Stomach smooth muscle (tissue), 2 donors: ENCODE results near the gene SMARCE1.

Experiments
- H3K27ac ChIP-seq: one replicate; pipeline ENCODE4 v1.7.0; 2013; ENCODE audit warnings: mild to moderate bottlenecking, low read length, inconsistent platforms
- H3K27me3 ChIP-seq, 2 donors: one replicate each; pipeline ENCODE4 v1.7.0; 2013; ENCODE audit warnings: low read length in 2 of 2; ENCODE audit not compliant: insufficient read depth in 2 of 2, control insufficient read depth in 1 of 2
- H3K36me3 ChIP-seq, 2 donors: one replicate each; pipeline ENCODE4 v1.7.0; 2013; ENCODE audit warnings: low read length in 2 of 2; ENCODE audit not compliant: control insufficient read depth in 2 of 2, insufficient read depth in 2 of 2
- H3K4me1 ChIP-seq: one replicate; pipeline ENCODE4 v1.7.0; 2013; ENCODE audit warnings: low read length; ENCODE audit not compliant: control insufficient read depth, insufficient read depth
- H3K4me3 ChIP-seq, 2 donors: one replicate each; pipeline ENCODE4 v1.7.0; 2013; ENCODE audit warnings: low read length in 2 of 2
- H3K9ac ChIP-seq, 2 donors: one replicate each; pipeline ENCODE4 v1.7.0; 2013; ENCODE audit warnings: low read length in 2 of 2, mild to moderate bottlenecking in 1 of 2
- H3K9me3 ChIP-seq, 2 donors: one replicate each; pipeline ENCODE4 v1.7.0; 2013; ENCODE audit warnings: low read length in 2 of 2; ENCODE audit not compliant: control insufficient read depth in 2 of 2
- donor health status: healthy.
- donor health status: Pancreatic carcinoma.

Gene SMARCE1

DNA sequence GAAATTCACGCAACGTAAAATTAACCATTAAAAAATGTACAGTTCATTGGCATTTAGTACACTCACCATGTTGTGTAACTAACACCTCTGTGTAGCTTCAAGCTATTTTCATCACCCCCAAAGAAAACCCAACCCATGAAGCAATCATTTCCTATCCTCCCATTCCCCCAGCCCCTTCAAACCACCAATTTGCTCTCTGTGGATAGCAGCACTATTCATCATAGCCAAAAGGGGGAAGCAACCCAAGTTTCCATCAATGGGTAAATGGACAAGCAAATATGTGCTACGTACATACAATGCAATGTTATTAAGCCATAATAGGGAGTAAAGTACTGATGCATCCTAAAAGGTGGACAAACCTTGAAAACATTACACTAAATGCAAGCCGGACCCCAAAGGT lies 28.3 kb upstream of the SMARCE1 start:
- no peaks in the 10 kb centered on the region for H3K36me3 ChIP-seq
- H3K27me3 ChIP-seq, result peaks cover 0 to 6% of the 10 kb centered on the region in 2 donors
- no peaks in the 10 kb centered on the region for H3K4me1 ChIP-seq
- H3K27ac ChIP-seq, result no peak overlapping the region
- H3K9me3 ChIP-seq, result no peaks in the 10 kb centered on the region
- no peak overlapping the region for H3K4me3 ChIP-seq
- H3K9ac ChIP-seq, result no peak overlapping the region

DNA sequence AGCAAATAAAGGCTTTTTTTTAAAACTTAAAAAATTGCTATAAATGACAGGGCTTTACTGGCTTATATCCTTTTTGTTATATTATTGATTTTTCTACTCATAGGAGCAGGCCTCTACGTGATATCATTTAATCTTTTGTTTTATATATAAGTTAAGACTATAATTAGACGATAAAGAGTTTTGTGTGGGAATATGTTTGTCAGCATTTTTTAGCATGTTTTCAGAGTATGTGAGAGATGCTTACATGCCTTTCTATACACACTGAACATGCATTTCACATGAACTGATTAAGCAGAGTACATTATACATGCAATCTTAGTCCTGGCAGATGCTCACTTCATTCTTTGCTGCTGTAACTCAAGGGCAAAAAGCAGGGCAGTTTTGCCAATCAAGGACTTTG lies 25.0 kb upstream of the SMARCE1 start:
- Histone ChIP-seq H3K4me3 (no peak overlapping the region), H3K9me3 (no peaks in the 10 kb centered on the region), H3K27me3 (peaks cover 0 to 4% of the 10 kb centered on the region in 2 donors), H3K9ac (no peak overlapping the region), H3K4me1 (no peaks in the 10 kb centered on the region), H3K36me3 (no peaks in the 10 kb centered on the region), H3K27ac (no peak overlapping the region)

DNA sequence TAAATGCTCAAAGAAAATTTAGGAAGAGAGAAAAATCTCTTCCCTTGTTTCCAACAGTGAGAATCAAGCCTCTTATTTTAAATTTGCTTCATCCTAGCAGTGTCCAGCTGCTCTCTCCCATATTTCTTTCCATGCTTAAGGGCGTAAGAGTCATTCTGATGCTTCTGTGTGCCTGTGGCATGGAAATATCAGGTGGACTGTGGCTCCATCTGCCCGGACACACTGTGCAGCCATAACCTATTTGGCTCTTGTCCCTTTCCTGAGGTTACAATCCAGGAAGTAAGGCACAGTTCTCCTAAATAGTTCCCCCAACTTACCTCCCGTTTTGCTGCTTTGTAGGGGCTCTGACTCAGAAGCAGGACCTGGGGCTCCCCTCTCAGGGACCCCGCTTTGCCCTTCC lies 23.7 kb upstream of the SMARCE1 start:
- Histone ChIP-seq H3K27ac (no peak overlapping the region), H3K9ac (no peak overlapping the region), H3K27me3 (peaks cover 0 to 3% of the 10 kb centered on the region in 2 donors), H3K9me3 (no peaks in the 10 kb centered on the region), H3K4me1 (no peaks in the 10 kb centered on the region), H3K36me3 (no peaks in the 10 kb centered on the region), H3K4me3 (no peak overlapping the region)

DNA sequence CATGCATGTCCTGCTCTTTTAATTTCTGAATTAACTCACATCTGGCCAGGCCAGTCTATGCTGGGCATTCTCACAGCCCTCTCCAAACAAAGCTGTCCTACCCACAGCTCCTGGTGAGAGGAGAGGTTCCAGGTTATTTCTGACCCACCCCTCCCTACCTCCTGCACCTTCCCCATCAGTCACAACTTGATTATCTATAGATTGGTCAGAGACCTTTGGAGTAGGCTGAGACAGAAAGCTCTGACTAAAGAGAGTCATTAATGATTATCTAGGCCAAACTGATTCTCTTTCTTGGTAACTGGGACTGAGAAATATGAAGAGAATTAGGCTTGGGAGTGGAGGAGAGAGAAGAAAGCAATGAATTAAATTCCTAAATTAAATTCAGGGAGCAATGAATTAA lies 18.7 kb upstream of the SMARCE1 start:
- peaks cover 8 to 14% of the 10 kb centered on the region in 2 donors for H3K27me3 ChIP-seq
- no peaks in the 10 kb centered on the region for H3K36me3 ChIP-seq
- H3K9ac ChIP-seq, result no peak overlapping the region
- H3K4me1 ChIP-seq, result no peaks in the 10 kb centered on the region
- no peak overlapping the region for H3K4me3 ChIP-seq
- no peak overlapping the region for H3K27ac ChIP-seq
- no peaks in the 10 kb centered on the region for H3K9me3 ChIP-seq

DNA sequence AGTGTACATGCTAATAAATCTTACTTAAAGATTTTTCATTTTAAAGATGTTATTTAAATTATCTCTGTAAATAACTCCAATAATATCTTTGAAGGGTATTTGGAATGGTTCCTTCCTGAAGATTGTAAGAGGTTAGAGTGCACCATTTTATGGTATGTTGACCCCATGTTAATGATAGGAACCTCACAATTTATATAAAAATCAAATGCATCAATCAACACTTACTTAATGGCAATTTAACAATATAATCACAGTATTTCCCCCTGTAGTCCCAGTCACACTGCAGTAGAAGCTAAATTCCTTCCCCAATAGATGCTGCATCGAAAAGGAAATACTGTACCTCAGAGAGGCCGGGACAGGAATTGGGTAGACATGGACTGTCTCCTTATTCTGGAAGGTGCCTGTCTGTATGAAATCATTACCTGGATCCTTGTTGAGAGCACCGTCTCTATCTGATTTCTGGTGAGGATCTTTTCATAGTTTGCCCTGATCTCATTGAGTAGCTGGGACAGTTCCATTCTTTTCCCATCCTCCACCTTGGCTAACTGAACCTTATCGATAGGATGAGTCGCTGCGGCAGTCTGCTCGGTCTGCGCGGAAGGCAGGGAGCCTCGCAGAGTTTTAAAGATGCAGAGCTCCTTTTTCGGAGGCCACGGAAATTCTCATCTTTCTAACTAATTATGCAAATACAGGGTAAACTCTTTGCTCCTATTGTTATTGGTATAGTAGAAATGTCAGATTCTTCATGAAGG lies 17.1 kb upstream of the SMARCE1 start, which contains the start of gene KRT222:
TSS of gene KRT222 (minus strand) at position 596 of the 752 bp plus-strand sequence. CDS start at position 518, 78 bp downstream.
- Histone ChIP-seq H3K36me3 (no peaks in the 10 kb centered on the region), H3K27me3 (peaks cover 8 to 14% of the 10 kb centered on the region in 2 donors), H3K27ac (no peak within 1 kb of the TSS), H3K4me3 (peak within 1 kb of the TSS in 1 of 2 donors; percentile 50), H3K4me1 (no peaks in the 10 kb centered on the region), H3K9me3 (no peaks in the 10 kb centered on the region), H3K9ac (no peak within 1 kb of the TSS)

DNA sequence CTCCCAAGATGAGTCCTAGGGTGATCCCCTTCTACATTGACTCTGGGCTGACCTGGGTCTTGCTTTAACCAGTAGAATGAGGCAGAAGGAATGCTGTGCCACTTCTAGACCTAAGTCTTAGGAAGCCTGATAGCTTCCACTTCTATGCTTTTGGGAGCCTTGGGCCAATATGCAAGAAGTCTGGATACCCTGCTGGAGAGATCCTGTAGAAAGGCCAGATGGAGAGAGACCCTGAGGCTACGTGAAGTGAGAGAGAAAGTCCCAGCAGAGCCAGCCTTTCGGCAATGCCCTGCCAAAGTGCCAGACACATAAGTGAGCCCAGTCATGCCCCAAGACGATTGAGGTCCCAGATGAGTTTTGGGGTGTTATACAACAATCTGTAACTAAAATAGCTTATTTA lies 15.6 kb upstream of the SMARCE1 start:
- peaks cover 8 to 14% of the 10 kb centered on the region in 2 donors for H3K27me3 ChIP-seq
- H3K4me3 ChIP-seq, result no peak overlapping the region
- no peaks in the 10 kb centered on the region for H3K4me1 ChIP-seq
- H3K27ac ChIP-seq, result no peak overlapping the region
- H3K9ac ChIP-seq, result no peak overlapping the region
- H3K36me3 ChIP-seq, result no peaks in the 10 kb centered on the region
- H3K9me3 ChIP-seq, result no peaks in the 10 kb centered on the region

DNA sequence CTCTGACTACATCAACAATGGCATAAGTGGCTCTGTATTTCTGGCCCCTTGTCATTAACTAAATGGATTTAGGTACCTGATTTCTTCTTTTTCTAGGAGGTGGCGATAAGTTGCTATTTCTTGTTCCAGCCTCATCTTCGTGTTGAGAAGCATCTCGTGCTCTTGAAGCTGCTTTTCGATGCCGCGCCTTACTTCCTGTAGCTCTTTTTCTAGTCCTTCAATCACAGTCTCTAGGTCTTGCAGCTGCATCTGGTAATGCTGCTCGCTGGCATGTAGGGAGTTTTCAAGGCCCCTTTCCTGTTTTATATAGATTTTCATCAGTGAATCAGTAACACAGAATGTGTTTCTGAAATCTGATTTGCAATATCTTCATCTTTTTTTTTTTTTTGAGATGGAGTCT lies 12.3 kb upstream of the SMARCE1 start:
- H3K4me3 ChIP-seq, result no peak overlapping the region
- peaks cover under 1 to 7% of the 10 kb centered on the region in 2 donors for H3K27me3 ChIP-seq
- H3K27ac ChIP-seq, result no peak overlapping the region

DNA sequence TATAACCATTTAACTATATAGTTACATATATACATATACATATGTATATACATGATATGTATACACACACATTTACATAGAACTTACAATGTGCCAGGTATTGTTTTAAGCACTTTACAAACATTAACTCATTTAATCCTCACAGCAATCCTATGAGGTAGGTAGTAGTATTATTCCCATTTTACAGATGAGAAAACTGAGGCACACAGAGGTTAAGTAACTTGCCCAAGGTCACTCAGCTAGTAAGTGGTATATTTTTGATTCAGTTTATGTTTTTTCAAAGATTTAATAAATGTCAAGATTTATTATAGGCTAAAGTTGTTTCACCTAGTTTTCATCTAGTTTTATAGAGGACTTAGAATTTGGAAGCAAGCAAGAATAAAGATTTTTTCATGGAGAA lies 10.8 kb upstream of the SMARCE1 start:
- H3K9ac ChIP-seq, result no peak overlapping the region
- H3K27ac ChIP-seq, result no peak overlapping the region
- H3K4me3 ChIP-seq, result no peak overlapping the region
- H3K27me3 ChIP-seq, result peaks cover 0 to 4% of the 10 kb centered on the region in 2 donors
- no peaks in the 10 kb centered on the region for H3K36me3 ChIP-seq
- no peaks in the 10 kb centered on the region for H3K9me3 ChIP-seq
- no peaks in the 10 kb centered on the region for H3K4me1 ChIP-seq

More for the DNA sequence above, 12.3 kb upstream of the SMARCE1 start:
- Histone ChIP-seq H3K9me3 (no peaks in the 10 kb centered on the region), H3K9ac (no peak overlapping the region), H3K4me1 (no peaks in the 10 kb centered on the region), H3K36me3 (no peaks in the 10 kb centered on the region)

DNA sequence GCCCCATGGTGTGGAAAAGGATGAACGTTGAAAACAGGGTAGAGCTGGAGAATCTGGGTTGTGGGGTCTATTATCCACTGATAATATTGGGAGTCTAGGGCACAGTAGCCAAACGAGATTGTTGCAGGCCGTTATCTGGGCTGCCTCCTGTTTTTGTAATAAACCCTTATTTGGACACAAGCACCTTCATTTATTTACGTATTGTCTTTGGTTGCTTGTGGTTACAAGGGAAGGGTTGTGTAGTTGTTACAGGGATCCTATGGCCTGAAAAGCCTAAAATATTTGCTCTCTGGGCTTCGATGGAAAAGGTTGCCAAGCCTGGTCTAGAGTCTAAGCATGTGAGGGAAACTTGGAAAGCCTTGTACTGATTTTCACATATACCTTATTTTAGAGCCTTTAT lies 4.3 kb upstream of the SMARCE1 start:
- Histone ChIP-seq H3K27me3 (no peaks in the 10 kb centered on the region), H3K9me3 (no peaks in the 10 kb centered on the region), H3K36me3 (no peaks in the 10 kb centered on the region), H3K4me1 (peaks cover 8% of the 10 kb centered on the region), H3K9ac (no peak overlapping the region), H3K27ac (no peak overlapping the region), H3K4me3 (no peak overlapping the region)

DNA sequence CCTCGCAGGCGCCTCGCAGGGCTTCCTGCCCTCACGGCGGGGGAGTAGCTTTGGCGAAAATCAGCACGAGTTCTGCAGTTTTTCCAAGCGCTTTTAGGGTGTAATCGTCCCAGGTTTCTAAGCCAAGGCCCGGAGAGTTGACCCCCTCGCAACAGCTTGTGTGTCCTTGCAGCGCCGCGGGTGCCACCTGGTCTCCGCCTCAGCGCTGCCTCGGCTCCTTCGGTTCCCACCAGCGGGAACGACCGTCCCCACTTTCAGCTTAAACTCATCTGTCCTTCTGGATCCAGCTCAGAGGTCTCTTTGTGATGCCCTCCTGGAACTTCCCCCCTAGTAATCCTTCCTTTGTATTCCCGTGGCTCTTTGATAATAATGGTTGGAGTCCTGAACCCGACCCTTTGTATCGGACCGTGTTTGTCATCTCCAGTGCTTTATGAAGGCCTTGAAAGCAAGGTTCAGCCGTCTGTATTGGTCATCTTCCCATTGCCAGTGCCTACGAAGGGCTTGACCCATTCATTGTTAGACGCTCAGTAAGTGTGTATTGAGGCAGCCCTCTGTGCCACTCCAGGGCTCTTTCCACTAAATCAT lies 858 bp upstream of the SMARCE1 start:
- H3K4me1 ChIP-seq, result peaks cover 13% of the 10 kb centered on the region

More for the DNA sequence above, 858 bp upstream of the SMARCE1 start:
- Histone ChIP-seq H3K4me3 (peak overlapping the region; percentile 89 to 96), H3K27ac (peak overlapping the region; percentile 100), H3K36me3 (peaks cover 4% of the 10 kb centered on the region in 2 donors), H3K9ac (peak overlapping the region; percentile 99 to 100), H3K9me3 (no peaks in the 10 kb centered on the region), H3K27me3 (no peaks in the 10 kb centered on the region)
